ENCODE data around the gene HOMER3. TPM values are rescaled to one million over a fixed set of nuclear protein-coding genes. Genes with fewer than 3 reads are reported as not detected.
"Not testable (repeated sequence)": the region's sequence is repeated elsewhere in the genome, so short reads cannot be mapped to it uniquely, and the experiment has no call there.

Gene HOMER3
- polyA plus RNA-seq, 1 donor from 2014 or later = 83.6 TPM

DNA sequence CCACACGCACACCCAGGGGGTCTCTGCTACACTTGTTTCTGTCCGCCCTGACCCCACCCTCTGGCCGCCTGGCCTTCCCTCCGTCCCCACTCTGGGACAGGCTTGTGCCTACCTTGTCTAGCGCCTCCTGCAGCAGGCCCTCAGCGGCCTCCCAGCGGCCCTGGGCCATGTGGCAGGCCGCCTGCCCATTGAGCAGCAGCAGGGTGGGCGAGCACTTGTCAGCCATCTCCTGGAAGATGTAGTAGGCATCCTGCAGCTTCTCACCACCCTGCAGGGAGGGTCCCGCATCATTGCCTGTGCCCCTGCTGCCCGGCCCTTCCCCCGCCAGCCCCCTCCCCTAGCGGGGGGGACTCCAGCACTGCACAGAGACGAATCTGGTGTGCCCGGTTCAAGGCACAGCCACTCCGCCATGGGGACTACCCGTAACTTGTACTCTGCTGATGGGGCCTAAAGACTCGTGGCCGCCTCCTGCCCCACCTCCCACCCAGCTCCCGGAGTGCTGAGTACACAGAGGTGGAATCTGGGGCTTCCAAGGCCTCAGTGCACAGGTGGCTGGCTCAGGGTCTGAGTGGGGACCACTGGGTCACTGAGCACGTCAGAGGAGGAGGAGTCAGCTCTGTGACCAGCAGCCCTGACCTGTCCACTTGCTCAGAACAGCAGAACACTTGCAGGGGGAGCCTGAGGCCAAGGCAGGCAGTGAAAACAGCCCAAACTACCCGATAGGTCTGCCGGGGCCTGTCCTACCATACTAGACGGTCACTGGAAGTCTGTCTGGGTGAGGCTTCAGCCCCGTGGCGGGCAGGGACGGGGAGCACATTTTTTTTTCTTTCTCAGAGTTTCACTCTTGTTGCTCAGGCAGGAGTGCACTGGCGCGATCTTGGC is 37.6 kb downstream of the HOMER3 start:
- H3K9me3 ChIP-seq (ENCODE audit: low read length) = no peaks in the 10 kb centered on the region
- TF ChIP-seq EP300 (conservative IDR thresholded peaks at IDR 0.05; ENCODE audit: poor library complexity, severe bottlenecking) = no peak
- no peak overlapping the region for H3K4me2 ChIP-seq (ENCODE audit: low read length)
- H2AFZ ChIP-seq (ENCODE audit: low read depth, low read length) = no peak overlapping the region
- H3K36me3 ChIP-seq (ENCODE audit: insufficient read depth, low read length) = peaks cover 6% of the 10 kb centered on the region
- H3K9me2 ChIP-seq (ENCODE audit: insufficient read depth, low read length) = no peaks in the 10 kb centered on the region
- H3K9ac ChIP-seq (ENCODE audit: low read length) = no peak overlapping the region
- no peaks in the 10 kb centered on the region for H3K27me3 ChIP-seq (ENCODE audit: insufficient read depth, low read depth, low read length)
- H3F3A ChIP-seq (ENCODE audit: insufficient read depth, low read length, poor library complexity, severe bottlenecking) = no peaks in the 10 kb centered on the region
- H3K79me2 ChIP-seq (replicated peaks; ENCODE audit: insufficient read depth, low read length) = no peaks in the 10 kb centered on the region
- no peak overlapping the region for H3K27ac ChIP-seq (ENCODE audit: low read length)
- no peak overlapping the region for H3K4me3 ChIP-seq (ENCODE audit: low read length)
- H4K20me1 ChIP-seq (ENCODE audit: insufficient read depth) = no peaks in the 10 kb centered on the region

DNA sequence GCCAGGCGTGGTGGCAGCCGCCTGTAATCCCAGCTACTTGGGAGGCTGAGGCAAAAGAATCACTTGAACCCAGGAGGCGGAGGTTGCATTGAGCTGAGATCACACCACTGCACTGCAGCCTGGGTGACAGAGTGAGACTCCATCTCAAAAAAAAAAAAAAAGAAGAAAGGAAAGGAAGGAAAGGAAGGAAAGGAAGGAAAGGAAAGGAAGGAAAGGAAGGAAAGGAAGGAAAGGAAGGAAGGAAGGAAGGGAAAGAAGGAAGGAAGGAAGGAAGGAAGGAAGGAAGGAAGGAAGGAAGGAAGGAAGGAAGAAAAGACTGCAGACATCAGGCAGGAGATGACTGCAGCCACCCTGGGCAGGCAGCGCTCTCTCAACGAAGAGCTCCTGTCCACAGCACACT is 38.5 kb downstream of the HOMER3 start:
- not testable (repeated sequence) for H3K27me3 ChIP-seq (ENCODE audit: insufficient read depth, low read depth, low read length); H3K4me3 ChIP-seq (ENCODE audit: low read length); H3K27ac ChIP-seq (ENCODE audit: low read length); H3K36me3 ChIP-seq (ENCODE audit: insufficient read depth, low read length); H3K9me2 ChIP-seq (ENCODE audit: insufficient read depth, low read length); H2AFZ ChIP-seq (ENCODE audit: low read depth, low read length); H3K4me2 ChIP-seq (ENCODE audit: low read length); H3F3A ChIP-seq (ENCODE audit: insufficient read depth, low read length, poor library complexity, severe bottlenecking); H3K79me2 ChIP-seq (replicated peaks; ENCODE audit: insufficient read depth, low read length); H4K20me1 ChIP-seq (ENCODE audit: insufficient read depth); H3K9ac ChIP-seq (ENCODE audit: low read length); H3K9me3 ChIP-seq (ENCODE audit: low read length)

DNA sequence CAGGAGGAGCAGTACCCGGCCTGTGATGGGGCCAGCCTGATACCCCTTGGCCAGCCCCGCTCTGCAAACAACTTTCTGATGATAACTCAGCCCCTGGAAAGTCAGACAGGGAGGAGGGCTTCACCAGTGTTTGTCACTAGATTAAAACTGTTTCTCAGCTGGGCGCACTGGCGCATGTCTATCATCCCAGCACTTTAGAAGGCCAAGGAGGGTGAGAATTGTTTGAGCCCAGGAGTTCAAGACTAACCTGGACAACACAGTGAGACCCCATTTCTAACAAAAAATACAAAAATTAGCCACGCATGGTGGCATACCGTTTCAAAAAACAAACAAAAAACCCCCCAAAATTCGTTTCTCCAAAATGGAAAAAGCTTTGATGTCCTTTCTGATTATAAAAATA is 39.5 kb downstream of the HOMER3 start:
- H3K36me3 ChIP-seq (ENCODE audit: insufficient read depth, low read length) = peaks cover 6% of the 10 kb centered on the region
- TF ChIP-seq RAD21 (conservative IDR thresholded peaks at IDR 0.05) = no peak
- TF ChIP-seq EZH2 (IDR thresholded peaks at IDR 0.05; ENCODE audit: borderline replicate concordance, insufficient read depth, low read length, poor library complexity, severe bottlenecking) = no peak
- no peak for TF ChIP-seq POLR2AphosphoS5 (IDR thresholded peaks at IDR 0.05)
- TF ChIP-seq EP300 (conservative IDR thresholded peaks at IDR 0.05; ENCODE audit: poor library complexity, severe bottlenecking) = no peak
- TF ChIP-seq MXI1 (conservative IDR thresholded peaks at IDR 0.05; ENCODE audit: poor library complexity, severe bottlenecking) = no peak
- no peak for TF ChIP-seq SMC3 (conservative IDR thresholded peaks at IDR 0.05; ENCODE audit: poor library complexity)
- TF ChIP-seq, protein P1, sequence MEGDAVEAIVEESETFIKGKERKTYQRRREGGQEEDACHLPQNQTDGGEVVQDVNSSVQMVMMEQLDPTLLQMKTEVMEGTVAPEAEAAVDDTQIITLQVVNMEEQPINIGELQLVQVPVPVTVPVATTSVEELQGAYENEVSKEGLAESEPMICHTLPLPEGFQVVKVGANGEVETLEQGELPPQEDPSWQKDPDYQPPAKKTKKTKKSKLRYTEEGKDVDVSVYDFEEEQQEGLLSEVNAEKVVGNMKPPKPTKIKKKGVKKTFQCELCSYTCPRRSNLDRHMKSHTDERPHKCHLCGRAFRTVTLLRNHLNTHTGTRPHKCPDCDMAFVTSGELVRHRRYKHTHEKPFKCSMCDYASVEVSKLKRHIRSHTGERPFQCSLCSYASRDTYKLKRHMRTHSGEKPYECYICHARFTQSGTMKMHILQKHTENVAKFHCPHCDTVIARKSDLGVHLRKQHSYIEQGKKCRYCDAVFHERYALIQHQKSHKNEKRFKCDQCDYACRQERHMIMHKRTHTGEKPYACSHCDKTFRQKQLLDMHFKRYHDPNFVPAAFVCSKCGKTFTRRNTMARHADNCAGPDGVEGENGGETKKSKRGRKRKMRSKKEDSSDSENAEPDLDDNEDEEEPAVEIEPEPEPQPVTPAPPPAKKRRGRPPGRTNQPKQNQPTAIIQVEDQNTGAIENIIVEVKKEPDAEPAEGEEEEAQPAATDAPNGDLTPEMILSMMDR (IDR thresholded peaks at IDR 0.05; ENCODE audit: poor library complexity, severe bottlenecking) = no peak
- TF ChIP-seq, protein P2, sequence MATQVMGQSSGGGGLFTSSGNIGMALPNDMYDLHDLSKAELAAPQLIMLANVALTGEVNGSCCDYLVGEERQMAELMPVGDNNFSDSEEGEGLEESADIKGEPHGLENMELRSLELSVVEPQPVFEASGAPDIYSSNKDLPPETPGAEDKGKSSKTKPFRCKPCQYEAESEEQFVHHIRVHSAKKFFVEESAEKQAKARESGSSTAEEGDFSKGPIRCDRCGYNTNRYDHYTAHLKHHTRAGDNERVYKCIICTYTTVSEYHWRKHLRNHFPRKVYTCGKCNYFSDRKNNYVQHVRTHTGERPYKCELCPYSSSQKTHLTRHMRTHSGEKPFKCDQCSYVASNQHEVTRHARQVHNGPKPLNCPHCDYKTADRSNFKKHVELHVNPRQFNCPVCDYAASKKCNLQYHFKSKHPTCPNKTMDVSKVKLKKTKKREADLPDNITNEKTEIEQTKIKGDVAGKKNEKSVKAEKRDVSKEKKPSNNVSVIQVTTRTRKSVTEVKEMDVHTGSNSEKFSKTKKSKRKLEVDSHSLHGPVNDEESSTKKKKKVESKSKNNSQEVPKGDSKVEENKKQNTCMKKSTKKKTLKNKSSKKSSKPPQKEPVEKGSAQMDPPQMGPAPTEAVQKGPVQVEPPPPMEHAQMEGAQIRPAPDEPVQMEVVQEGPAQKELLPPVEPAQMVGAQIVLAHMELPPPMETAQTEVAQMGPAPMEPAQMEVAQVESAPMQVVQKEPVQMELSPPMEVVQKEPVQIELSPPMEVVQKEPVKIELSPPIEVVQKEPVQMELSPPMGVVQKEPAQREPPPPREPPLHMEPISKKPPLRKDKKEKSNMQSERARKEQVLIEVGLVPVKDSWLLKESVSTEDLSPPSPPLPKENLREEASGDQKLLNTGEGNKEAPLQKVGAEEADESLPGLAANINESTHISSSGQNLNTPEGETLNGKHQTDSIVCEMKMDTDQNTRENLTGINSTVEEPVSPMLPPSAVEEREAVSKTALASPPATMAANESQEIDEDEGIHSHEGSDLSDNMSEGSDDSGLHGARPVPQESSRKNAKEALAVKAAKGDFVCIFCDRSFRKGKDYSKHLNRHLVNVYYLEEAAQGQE (IDR thresholded peaks at IDR 0.05; ENCODE audit: borderline replicate concordance) = no peak
- no peak for TF ChIP-seq TAF1 (IDR thresholded peaks at IDR 0.05; ENCODE audit: low read depth)
- H3F3A ChIP-seq (ENCODE audit: insufficient read depth, low read length, poor library complexity, severe bottlenecking) = no peaks in the 10 kb centered on the region
- no peaks in the 10 kb centered on the region for H3K79me2 ChIP-seq (replicated peaks; ENCODE audit: insufficient read depth, low read length)
- H3K9me2 ChIP-seq (ENCODE audit: insufficient read depth, low read length) = no peaks in the 10 kb centered on the region
- no peak overlapping the region for H3K27ac ChIP-seq (ENCODE audit: low read length)
- H4K20me1 ChIP-seq (ENCODE audit: insufficient read depth) = no peaks in the 10 kb centered on the region
- H3K4me2 ChIP-seq (ENCODE audit: low read length) = no peak overlapping the region
- no peak overlapping the region for H3K9ac ChIP-seq (ENCODE audit: low read length)
- H3K4me3 ChIP-seq (ENCODE audit: low read length) = no peak overlapping the region
- no peak overlapping the region for H2AFZ ChIP-seq (ENCODE audit: low read depth, low read length)
- no peaks in the 10 kb centered on the region for H3K9me3 ChIP-seq (ENCODE audit: low read length)
- no peaks in the 10 kb centered on the region for H3K27me3 ChIP-seq (ENCODE audit: insufficient read depth, low read depth, low read length)
